SK-N-SH (cell line): ENCODE results near the gene SPEM3. TPM values are rescaled to one million over a fixed set of nuclear protein-coding genes. Genes with fewer than 3 reads are reported as not detected.

ENCODE experiments used
- CTCF ChIA-PET: fragments of 300-600, 350-600 bp; formaldehyde crosslinking; extraction: SDS; loops from one replicate; lab custom pipeline; 2021; lab: Yijun Ruan, JAX
- POLR2A ChIA-PET: fragments of 350-600 bp; sonication (Branson Sonifier 250); formaldehyde crosslinking; extraction: SDS; loops from one replicate; lab custom pipeline; 2020; ENCODE audit warnings: antibody characterized with exemption, inconsistent platforms; lab: Yijun Ruan, JAX
- DNase-seq: peaks from one replicate; pipeline ENCODE4 v3.0.0; 2012
- H2AFZ ChIP-seq: fragments of 200-600 bp; sonication (generic); 2 replicates; pipeline ENCODE4 v1.8.1; 2016; ENCODE audit warnings: antibody characterized with exemption, mild to moderate bottlenecking, low read depth
- H3F3A ChIP-seq: fragments of 200-600 bp; sonication (generic); replicated peaks from 2 replicates; pipeline ENCODE3; 2016; ENCODE audit warnings: antibody characterized with exemption, mild to moderate bottlenecking; ENCODE audit not compliant: insufficient read depth
- H3K27ac ChIP-seq, 2 experiments: fragments of 200-500 bp in 1 of 2; fragments of 200-600 bp in 1 of 2; sonication (Bioruptor generic) in 1 of 2; sonication (generic), shearing (Covaris generic) in 1 of 2; 2 replicates each; pipeline versions ENCODE4 v1.5.1 to v1.6.1; 2014 to 2016; ENCODE audit warnings: low read depth in 2 of 2, inconsistent platforms in 1 of 2, low read length in 1 of 2, mild to moderate bottlenecking in 1 of 2, mixed read lengths in 1 of 2
- H3K27me3 ChIP-seq: fragments of 200-600 bp; sonication (generic), shearing (Covaris generic); 2 replicates; pipeline ENCODE4 v1.6.1; 2016; ENCODE audit warnings: mixed run types; ENCODE audit not compliant: insufficient read depth
- H3K36me3 ChIP-seq, 2 experiments: fragments of 200-500 bp in 1 of 2; fragments of 200-600 bp in 1 of 2; sonication (Bioruptor generic) in 1 of 2; sonication (generic) in 1 of 2; replicated peaks in 1 of 2; 2 replicates each; pipeline versions ENCODE3 to v1.5.1; 2014 to 2016; ENCODE audit warnings: low read length in 1 of 2, mild to moderate bottlenecking in 1 of 2; ENCODE audit not compliant: insufficient read depth in 2 of 2, control insufficient read depth in 1 of 2
- H3K4me1 ChIP-seq, 2 experiments: fragments of 200-500 bp in 1 of 2; fragments of 200-600 bp in 1 of 2; sonication (Bioruptor generic) in 1 of 2; sonication (generic), shearing (Covaris generic) in 1 of 2; 2 replicates each; pipeline versions ENCODE4 v1.5.1 to v1.6.1; 2014 to 2016; ENCODE audit warnings: low read depth in 1 of 2, low read length in 1 of 2, mixed run types in 1 of 2; ENCODE audit not compliant: insufficient read depth in 2 of 2, control insufficient read depth in 1 of 2
- H3K4me2 ChIP-seq: fragments of 200-600 bp; sonication (generic), shearing (Covaris generic); 2 replicates; pipeline ENCODE4 v1.6.1; 2017; ENCODE audit warnings: mixed run types
- H3K4me3 ChIP-seq, 2 experiments: fragments of 200-500 bp in 1 of 2; fragments of 200-600 bp in 1 of 2; sonication (Bioruptor generic) in 1 of 2; sonication (generic), shearing (Covaris generic) in 1 of 2; 2 replicates each; pipeline versions ENCODE4 v1.5.1 to v1.8.1; 2014 to 2016; ENCODE audit warnings: low read depth in 2 of 2, inconsistent platforms in 1 of 2, low read length in 1 of 2, mild to moderate bottlenecking in 1 of 2, mixed read lengths in 1 of 2, moderate library complexity in 1 of 2
- H3K79me2 ChIP-seq: fragments of 200-600 bp; sonication (generic); 2 replicates; pipeline ENCODE4 v1.8.1; 2017; ENCODE audit warnings: mild to moderate bottlenecking; ENCODE audit not compliant: insufficient read depth
- H3K9ac ChIP-seq: fragments of 200-600 bp; sonication (generic); 2 replicates; pipeline ENCODE4 v1.6.1; 2017; ENCODE audit warnings: mixed run types
- H3K9me2 ChIP-seq: fragments of 200-600 bp; sonication (generic); 2 replicates; pipeline ENCODE4 v1.6.1; 2017; ENCODE audit warnings: mixed run types
- H3K9me3 ChIP-seq: fragments of 200-600 bp; sonication (generic); 2 replicates; pipeline ENCODE4 v1.6.1; 2017; ENCODE audit warnings: mixed run types, mild to moderate bottlenecking, moderate library complexity
- H4K20me1 ChIP-seq: fragments of 200-600 bp; sonication (generic); 2 replicates; pipeline ENCODE4 v1.6.1; 2017; ENCODE audit warnings: mild to moderate bottlenecking, mixed run types; ENCODE audit not compliant: insufficient read depth
- CHD2 ChIP-seq: fragments of 150-350 bp; IDR thresholded peaks from 2 replicates; pipeline ENCODE4 v1.6.1; 2018; ENCODE audit warnings: low read length; ENCODE audit not compliant: partially characterized antibody
- ELF1 ChIP-seq: IDR thresholded peaks from 2 replicates; pipeline ENCODE4 v1.4.0; 2012
- EZH2phosphoT487 ChIP-seq: fragments of 200-600 bp; sonication (generic); IDR thresholded peaks from 2 replicates; pipeline ENCODE4 v1.6.1; 2017; ENCODE audit warnings: low read depth, mixed run types, mild to moderate bottlenecking, antibody characterized with exemption, moderate library complexity, borderline replicate concordance
- FOXM1 ChIP-seq: IDR thresholded peaks from 2 replicates; pipeline ENCODE4 v1.4.0; 2012; ENCODE audit warnings: low read depth, mild to moderate bottlenecking
- GABPA ChIP-seq: IDR thresholded peaks from 2 replicates; pipeline ENCODE4 v1.4.0; 2012; ENCODE audit warnings: low read depth, mild to moderate bottlenecking
- IRF3 ChIP-seq: fragments of 150-350 bp; IDR thresholded peaks from 2 replicates; pipeline ENCODE4 v1.6.1; 2016; ENCODE audit warnings: mild to moderate bottlenecking, low read depth, low read length
- JUND ChIP-seq: IDR thresholded peaks from 2 replicates; pipeline ENCODE4 v1.4.0; 2012
- MXI1 ChIP-seq: IDR thresholded peaks from 2 replicates; pipeline ENCODE4 v1.6.1; 2012; ENCODE audit warnings: mild to moderate bottlenecking, low read depth, low read length, improper control_type of control experiment
- POLR2AphosphoS5 ChIP-seq: IDR thresholded peaks from 2 replicates; pipeline ENCODE4 v1.6.1; 2012; ENCODE audit warnings: low read depth, low read length
- RAD21 ChIP-seq: IDR thresholded peaks from 2 replicates; pipeline ENCODE4 v1.6.1; 2012; ENCODE audit warnings: mild to moderate bottlenecking, low read length
- RCOR1 ChIP-seq: fragments of 150-350 bp; IDR thresholded peaks from 2 replicates; pipeline ENCODE4 v1.6.1; 2017; ENCODE audit warnings: antibody characterized with exemption, low read length
- RFX5 ChIP-seq: IDR thresholded peaks from 2 replicates; pipeline ENCODE4 v1.6.1; 2012; ENCODE audit warnings: mild to moderate bottlenecking, improper control_type of control experiment, low read length
- SIN3A ChIP-seq: IDR thresholded peaks from 2 replicates; pipeline ENCODE4 v1.6.1; 2012; ENCODE audit warnings: low read depth, mild to moderate bottlenecking, low read length, moderate library complexity, borderline replicate concordance
- SMC3 ChIP-seq: IDR thresholded peaks from 2 replicates; pipeline ENCODE4 v1.6.1; 2012; ENCODE audit warnings: low read depth, low read length, improper control_type of control experiment
- TCF12 ChIP-seq: IDR thresholded peaks from 2 replicates; pipeline ENCODE4 v1.4.0; 2012
- TEAD4 ChIP-seq: IDR thresholded peaks from 2 replicates; pipeline ENCODE4 v1.4.0; 2012; ENCODE audit warnings: mild to moderate bottlenecking, borderline replicate concordance; ENCODE audit not compliant: insufficient read depth
- USF1 ChIP-seq: IDR thresholded peaks from 2 replicates; pipeline ENCODE4 v1.4.0; 2012; ENCODE audit warnings: low read depth, borderline replicate concordance
- YY1 ChIP-seq: IDR thresholded peaks from 2 replicates; pipeline ENCODE4 v1.4.0; 2012; ENCODE audit warnings: low read depth, mild to moderate bottlenecking
- WGBS: methylation state at CpG from one replicate; pipeline ENCODE4 v1.1.6; 2017; ENCODE audit warnings: low lambda C conversion rate; 5-methylcytosine and 5-hydroxymethylcytosine counted together
- polyA plus RNA-seq, 3 experiments: library from polyadenylated mRNA; depleted of rRNA; stranded (reverse); fragments of >200 nt; gene quantifications; 2 replicates each; pipeline ENCODE4 v1.2.3, GENCODE V29; 2012
- TF ChIP-seq, protein P1 (sequence below): IDR thresholded peaks from 2 replicates; pipeline ENCODE4 v1.6.1; 2012; ENCODE audit warnings: mild to moderate bottlenecking, low read depth, low read length, moderate library complexity

Gene SPEM3
- polyA plus RNA-seq, 1 of the 3 experiments (the other 2 are of a cell fraction), result not detected

GRCh38 chr17:7439462-7440112, 10.9 kb downstream of the SPEM3 start, which contains the start of gene FGF11:
FGF11 (plus strand) TSS chr17:7439512; CDS start chr17:7439621, 109 bp downstream.
- peak within 1 kb of the TSS; percentile 61 for H3K9ac ChIP-seq
- POLR2A ChIA-PET, result interaction anchor here (1.6 to 3.3 kb wide), 5 partner anchors 8 to 121 kb away, joined by 4 to 19 read pairs (median 9); partner anchors contain the start of genes POLR2A and TMEM256

More at GRCh38 chr17:7439462-7440112, 10.9 kb downstream of the SPEM3 start, which contains the start of gene FGF11:
- CTCF ChIA-PET, result interaction anchor here (0.7 to 1.6 kb wide), 4 partner anchors 19 to 121 kb away, joined by 3 to 6 read pairs (median 4); no protein-coding TSS in a partner anchor
- peak within 1 kb of the TSS; percentile 88 for H2AFZ ChIP-seq
- peak within 1 kb of the TSS; percentile 67 to 70 for H3K4me3 ChIP-seq
- peaks cover 0 to 4% of the 10 kb centered on the region in 2 experiments for H3K36me3 ChIP-seq
- no peaks in the 10 kb centered on the region for H3K9me2 ChIP-seq
- no peaks in the 10 kb centered on the region for H3K27me3 ChIP-seq
- peak within 1 kb of the TSS; percentile 95 for H3K4me2 ChIP-seq
- H3K79me2 ChIP-seq, result peaks cover 7% of the 10 kb centered on the region; the same call in 1 of the 2 replicates
- WGBS, result under 1% methylated on average over 11 of the region's 50 CpGs
- no peaks in the 10 kb centered on the region for H3K9me3 ChIP-seq
- no peaks in the 10 kb centered on the region for H4K20me1 ChIP-seq
- H3F3A ChIP-seq, result peaks cover 18% of the 10 kb centered on the region
- H3K27ac ChIP-seq, result peak within 1 kb of the TSS in 1 of 2 experiments; percentile 97; a peak in 2 of 4 replicates
- peaks cover 7 to 27% of the 10 kb centered on the region in 2 experiments; a peak in 2 of 4 replicates for H3K4me1 ChIP-seq
- TF ChIP-seq, protein P1, sequence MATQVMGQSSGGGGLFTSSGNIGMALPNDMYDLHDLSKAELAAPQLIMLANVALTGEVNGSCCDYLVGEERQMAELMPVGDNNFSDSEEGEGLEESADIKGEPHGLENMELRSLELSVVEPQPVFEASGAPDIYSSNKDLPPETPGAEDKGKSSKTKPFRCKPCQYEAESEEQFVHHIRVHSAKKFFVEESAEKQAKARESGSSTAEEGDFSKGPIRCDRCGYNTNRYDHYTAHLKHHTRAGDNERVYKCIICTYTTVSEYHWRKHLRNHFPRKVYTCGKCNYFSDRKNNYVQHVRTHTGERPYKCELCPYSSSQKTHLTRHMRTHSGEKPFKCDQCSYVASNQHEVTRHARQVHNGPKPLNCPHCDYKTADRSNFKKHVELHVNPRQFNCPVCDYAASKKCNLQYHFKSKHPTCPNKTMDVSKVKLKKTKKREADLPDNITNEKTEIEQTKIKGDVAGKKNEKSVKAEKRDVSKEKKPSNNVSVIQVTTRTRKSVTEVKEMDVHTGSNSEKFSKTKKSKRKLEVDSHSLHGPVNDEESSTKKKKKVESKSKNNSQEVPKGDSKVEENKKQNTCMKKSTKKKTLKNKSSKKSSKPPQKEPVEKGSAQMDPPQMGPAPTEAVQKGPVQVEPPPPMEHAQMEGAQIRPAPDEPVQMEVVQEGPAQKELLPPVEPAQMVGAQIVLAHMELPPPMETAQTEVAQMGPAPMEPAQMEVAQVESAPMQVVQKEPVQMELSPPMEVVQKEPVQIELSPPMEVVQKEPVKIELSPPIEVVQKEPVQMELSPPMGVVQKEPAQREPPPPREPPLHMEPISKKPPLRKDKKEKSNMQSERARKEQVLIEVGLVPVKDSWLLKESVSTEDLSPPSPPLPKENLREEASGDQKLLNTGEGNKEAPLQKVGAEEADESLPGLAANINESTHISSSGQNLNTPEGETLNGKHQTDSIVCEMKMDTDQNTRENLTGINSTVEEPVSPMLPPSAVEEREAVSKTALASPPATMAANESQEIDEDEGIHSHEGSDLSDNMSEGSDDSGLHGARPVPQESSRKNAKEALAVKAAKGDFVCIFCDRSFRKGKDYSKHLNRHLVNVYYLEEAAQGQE, result no peak
- TF ChIP-seq RFX5 (no peak), EZH2phosphoT487 (no peak), SMC3 (no peak), SIN3A (no peak), ELF1 (no peak), FOXM1 (no peak), JUND (no peak), MXI1 (no peak), TEAD4 (no peak), RAD21 (no peak), IRF3 (no peak), RCOR1 (no peak), YY1 (no peak), TCF12 (no peak), POLR2AphosphoS5 (no peak), GABPA (no peak), USF1 (no peak), CHD2 (no peak)
- TF ChIP-seq, all 33 proteins: peak for 0
- peak; percentile 60 for DNase-seq
